GM12878 (cell line): Measurements from ENCODE around the gene SLC31A1. TPM values are rescaled to one million over a fixed set of nuclear protein-coding genes. Genes with fewer than 3 reads are reported as not detected.

Experiments
- BCL3 ChIP-seq: IDR thresholded peaks from 2 replicates; pipeline ENCODE4 v1.6.1; 2011; ENCODE audit warnings: borderline replicate concordance, low read depth, mild to moderate bottlenecking, moderate library complexity, low read length; ENCODE audit not compliant: insufficient read depth, poor library complexity, severe bottlenecking
- CBFB ChIP-seq: IDR thresholded peaks from 2 replicates; pipeline ENCODE4 v1.6.1; 2016; ENCODE audit warnings: antibody characterized with exemption, low read depth
- JUNB ChIP-seq: IDR thresholded peaks from 2 replicates; pipeline ENCODE4 v1.6.1; 2016; ENCODE audit warnings: antibody characterized with exemption, mild to moderate bottlenecking
- MYB ChIP-seq: fragments of 150-350 bp; IDR thresholded peaks from 2 replicates; pipeline ENCODE4 v1.6.1; 2014; ENCODE audit warnings: mild to moderate bottlenecking, low read depth, low read length, borderline replicate concordance
- SIX5 ChIP-seq: IDR thresholded peaks from 2 replicates; pipeline ENCODE4 v1.6.1; 2011; ENCODE audit warnings: mild to moderate bottlenecking, low read depth, low read length, moderate library complexity; ENCODE audit not compliant: severe bottlenecking
- TAF1 ChIP-seq: IDR thresholded peaks from 2 replicates; pipeline ENCODE4 v1.6.1; 2011; ENCODE audit warnings: mild to moderate bottlenecking, low read depth, low read length, borderline replicate concordance
- ZNF207 ChIP-seq: fragments of 450-650 bp; IDR thresholded peaks from 2 replicates; pipeline ENCODE4 v1.6.1; 2014; ENCODE audit warnings: antibody characterized with exemption, mild to moderate bottlenecking, borderline replicate concordance
- polyA plus RNA-seq, 11 experiments: library from polyadenylated mRNA; depleted of rRNA in 4 of 11; unstranded in 6 of 11; stranded (reverse) in 5 of 11; fragments of >200 nt; fragmentation: Nextera tagmentation in 4 of 11; fragmentation: Illumina TruSeq in 1 of 11; extraction: Ambion mirVana in 4 of 11; extraction: Trizol in 1 of 11; gene quantifications; 1 replicate in 1 of 11; 2 replicates in 10 of 11; pipeline versions ENCODE4 v1.2.1 to v1.2.3, GENCODE V29; 2011 to 2016; ENCODE audit warnings: inconsistent platforms in 2 of 11, missing spikeins in 2 of 11, low read depth in 1 of 11
- total RNA-seq, 4 experiments: library from RNA; depleted of rRNA in 3 of 4; stranded (reverse); fragments of >200 nt in 3 of 4; fragmentation: Illumina TruSeq in 1 of 4; extraction: Trizol in 1 of 4; gene quantifications; 2 replicates each; pipeline versions ENCODE4 v1.2.1 to v1.2.3, GENCODE V29; 2013 to 2021
- TF ChIP-seq, protein P1 (sequence below): IDR thresholded peaks from 2 replicates; pipeline ENCODE4 v1.6.1; 2011; ENCODE audit warnings: mild to moderate bottlenecking, low read depth, low read length, moderate library complexity; ENCODE audit not compliant: insufficient replicate concordance
- TF ChIP-seq, protein P2 (sequence below): IDR thresholded peaks from 2 replicates; pipeline ENCODE4 v1.6.1; 2012; ENCODE audit warnings: low read depth, low read length, improper control_type of control experiment

Gene SLC31A1
- total and polyA plus RNA-seq, 10 of the 15 experiments (the other 5 are each of a cell fraction or from before 2014, with no cell fraction given): 7.3 to 16.2 (median 10.5) TPM

DNA sequence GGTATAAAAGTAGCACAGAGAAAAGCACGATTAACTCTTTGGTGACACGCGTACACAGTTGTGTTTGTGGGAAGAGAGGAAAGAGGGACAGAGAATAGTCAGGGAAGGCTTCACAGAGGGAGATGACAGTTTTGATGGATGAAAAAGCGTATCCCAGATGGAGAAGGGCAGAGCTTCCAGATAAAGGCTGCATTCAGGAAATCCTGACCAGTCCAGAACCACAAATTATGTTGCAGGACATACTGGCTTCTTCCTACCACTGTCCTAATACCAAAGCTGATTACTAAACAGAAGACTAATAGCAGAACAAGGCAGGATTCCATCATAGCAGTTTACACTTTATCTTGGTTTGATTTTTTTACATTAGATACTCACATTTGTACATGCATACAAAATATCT lies 36.1 kb upstream of the SLC31A1 start (continued):
- TF ChIP-seq, protein P1, sequence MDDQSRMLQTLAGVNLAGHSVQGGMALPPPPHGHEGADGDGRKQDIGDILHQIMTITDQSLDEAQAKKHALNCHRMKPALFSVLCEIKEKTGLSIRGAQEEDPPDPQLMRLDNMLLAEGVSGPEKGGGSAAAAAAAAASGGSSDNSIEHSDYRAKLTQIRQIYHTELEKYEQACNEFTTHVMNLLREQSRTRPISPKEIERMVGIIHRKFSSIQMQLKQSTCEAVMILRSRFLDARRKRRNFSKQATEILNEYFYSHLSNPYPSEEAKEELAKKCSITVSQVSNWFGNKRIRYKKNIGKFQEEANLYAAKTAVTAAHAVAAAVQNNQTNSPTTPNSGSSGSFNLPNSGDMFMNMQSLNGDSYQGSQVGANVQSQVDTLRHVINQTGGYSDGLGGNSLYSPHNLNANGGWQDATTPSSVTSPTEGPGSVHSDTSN: no peak
- TF ChIP-seq, protein P2, sequence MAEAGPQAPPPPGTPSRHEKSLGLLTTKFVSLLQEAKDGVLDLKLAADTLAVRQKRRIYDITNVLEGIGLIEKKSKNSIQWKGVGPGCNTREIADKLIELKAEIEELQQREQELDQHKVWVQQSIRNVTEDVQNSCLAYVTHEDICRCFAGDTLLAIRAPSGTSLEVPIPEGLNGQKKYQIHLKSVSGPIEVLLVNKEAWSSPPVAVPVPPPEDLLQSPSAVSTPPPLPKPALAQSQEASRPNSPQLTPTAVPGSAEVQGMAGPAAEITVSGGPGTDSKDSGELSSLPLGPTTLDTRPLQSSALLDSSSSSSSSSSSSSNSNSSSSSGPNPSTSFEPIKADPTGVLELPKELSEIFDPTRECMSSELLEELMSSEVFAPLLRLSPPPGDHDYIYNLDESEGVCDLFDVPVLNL: no peak
- no peak for TF ChIP-seq SIX5
- TF ChIP-seq CBFB: no peak
- no peak for TF ChIP-seq ZNF207
- TF ChIP-seq BCL3: no peak
- no peak for TF ChIP-seq MYB
- no peak for TF ChIP-seq TAF1
- no peak for TF ChIP-seq JUNB
